GM18868 (cell line): Measurements from ENCODE around the gene SH2B3.

ENCODE experiments used
- ATAC-seq: cut with Tn5 transposase; IDR thresholded peaks from one replicate; pipeline ENCODE4 v1.9.1; 2021; ENCODE audit warnings: mild to moderate bottlenecking, moderate library complexity; ENCODE audit not compliant: unreplicated experiment

Gene SH2B3

DNA sequence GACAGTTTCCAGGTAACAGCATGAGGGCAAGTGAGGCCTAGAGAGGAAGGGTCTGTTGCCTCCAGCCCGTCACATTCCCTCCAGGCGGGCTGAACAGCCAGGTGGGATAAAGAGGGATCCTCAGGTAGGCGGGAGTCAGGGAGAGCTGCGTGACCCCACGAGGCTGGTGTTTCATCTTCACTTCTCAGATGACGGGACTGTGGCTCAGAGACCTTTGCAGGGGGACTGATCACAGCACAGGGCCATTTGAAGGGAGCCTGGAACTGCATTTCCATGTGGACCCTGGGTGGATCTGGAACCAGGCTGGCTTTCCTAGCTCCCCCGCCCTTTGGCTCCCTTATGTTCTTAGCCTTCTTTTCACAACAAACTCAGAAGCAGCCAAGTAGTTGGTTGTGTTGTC, 37.4 kb downstream of the SH2B3 start:
- no peak for ATAC-seq

- ATAC-seq, result no peak
These were observed 37.9 kb downstream of the SH2B3 start for GRCh38 chr12:111443586-111443985.

DNA sequence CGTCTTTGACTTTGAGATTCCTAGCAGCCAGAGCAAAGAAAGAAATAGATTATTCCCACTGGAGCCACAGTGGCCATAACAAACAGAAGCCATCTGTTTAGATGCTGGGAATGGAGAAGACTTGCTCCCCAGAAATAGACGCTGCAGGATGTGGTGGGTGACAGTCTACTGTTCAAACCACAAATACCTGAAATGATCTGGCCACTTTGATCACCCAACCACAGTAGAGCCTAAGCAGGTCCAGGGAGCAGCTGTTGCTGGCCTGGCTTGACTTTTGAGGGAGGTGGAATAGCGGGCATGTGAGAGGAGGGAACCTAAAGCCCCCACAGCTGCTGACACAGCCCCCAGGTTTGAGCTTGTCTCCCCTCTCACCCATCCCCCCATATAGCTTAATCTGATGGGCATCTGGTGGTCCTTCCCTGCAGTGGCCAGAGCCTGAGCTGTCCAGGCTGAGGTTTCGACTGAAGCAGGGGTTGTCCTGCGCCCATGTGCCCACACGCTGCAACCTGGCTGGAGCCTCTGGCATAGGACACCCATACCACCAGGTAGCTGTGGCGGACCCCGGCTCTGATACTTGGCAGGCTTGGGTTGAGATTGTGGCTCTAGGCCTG, 38.7 kb downstream of the SH2B3 start:
- ATAC-seq, result peak; percentile 25

DNA sequence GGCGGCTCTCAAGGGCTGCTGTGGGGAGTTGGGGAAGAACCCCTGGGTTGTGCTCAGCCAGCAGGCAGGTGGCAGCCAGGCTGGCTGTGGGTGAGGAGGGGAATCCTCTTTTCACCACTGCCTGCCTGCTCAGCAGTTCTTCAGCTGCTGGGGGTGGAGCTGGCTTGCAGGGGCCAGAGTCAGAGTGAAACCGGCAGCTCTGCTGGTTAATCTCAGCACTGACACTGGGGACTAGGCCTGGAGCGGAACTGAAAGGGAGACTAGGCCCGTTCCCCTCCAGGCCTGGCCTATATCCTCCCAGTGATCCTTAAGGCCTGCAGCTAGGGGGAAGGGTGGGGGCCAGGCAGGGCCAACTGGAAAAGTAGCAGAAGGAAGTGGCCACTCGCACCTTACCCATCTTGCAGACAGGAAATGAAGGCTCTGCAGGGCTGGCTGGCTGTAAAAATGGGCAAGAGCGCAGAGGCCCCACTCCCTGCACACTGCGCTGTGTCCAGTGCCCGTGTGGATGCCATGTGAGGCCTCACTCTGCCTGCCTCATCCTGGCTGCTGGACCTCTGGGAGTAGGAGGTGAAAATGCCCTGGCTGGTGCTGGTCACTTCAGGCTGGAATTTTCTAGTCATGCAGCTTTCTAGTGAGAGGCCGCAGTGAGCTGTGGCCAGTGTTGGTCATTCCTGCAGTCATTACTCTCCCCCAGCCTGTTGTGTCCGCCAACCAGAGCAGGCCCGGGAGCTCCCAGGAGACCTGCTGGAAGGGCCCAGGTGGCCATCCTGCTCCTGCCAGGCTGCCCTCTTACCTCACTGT, 39.4 kb downstream of the SH2B3 start:
- peak; percentile 92 for ATAC-seq

DNA sequence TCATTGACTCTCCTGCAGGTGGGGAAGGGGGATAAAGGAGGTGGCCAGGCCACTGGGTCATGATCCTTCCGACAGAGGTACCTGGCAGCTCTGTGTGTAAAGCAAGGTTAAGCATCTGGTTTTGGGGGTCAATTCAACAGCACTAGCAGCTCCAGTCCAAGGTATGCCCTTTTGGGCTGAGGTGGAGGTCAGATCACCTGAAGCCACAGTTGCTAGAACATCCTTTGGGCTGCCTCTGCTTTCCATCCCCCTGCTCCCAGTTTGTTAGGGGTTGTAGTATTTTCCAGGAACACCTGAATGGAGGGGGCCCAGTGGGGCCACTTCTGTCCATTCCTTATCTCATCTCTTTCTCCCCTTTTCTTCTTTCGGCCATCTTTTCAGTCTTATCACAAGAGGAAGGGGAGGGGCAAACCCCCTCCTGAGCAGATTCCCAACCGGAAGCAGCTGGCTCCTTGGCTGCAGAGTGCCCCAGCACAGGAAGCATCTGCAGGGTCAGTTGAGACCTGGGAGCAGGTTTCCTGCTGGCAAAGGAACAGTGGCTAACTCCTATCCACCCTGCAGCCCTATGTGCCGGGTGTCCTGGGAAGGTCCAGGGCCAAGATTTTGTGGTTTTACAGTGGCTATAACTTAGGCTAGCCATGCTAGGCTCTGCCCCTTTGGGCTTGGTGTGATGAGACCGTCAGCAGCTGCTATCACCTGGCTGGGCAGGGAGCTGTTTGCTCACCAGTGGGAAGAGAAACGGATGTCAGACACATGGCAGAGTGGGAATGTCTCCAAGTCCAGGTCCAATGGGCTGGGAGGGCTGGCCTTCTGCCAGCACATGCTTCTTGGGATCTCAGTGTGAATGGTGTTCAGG, 40.2 kb downstream of the SH2B3 start:
- ATAC-seq, result no peak

DNA sequence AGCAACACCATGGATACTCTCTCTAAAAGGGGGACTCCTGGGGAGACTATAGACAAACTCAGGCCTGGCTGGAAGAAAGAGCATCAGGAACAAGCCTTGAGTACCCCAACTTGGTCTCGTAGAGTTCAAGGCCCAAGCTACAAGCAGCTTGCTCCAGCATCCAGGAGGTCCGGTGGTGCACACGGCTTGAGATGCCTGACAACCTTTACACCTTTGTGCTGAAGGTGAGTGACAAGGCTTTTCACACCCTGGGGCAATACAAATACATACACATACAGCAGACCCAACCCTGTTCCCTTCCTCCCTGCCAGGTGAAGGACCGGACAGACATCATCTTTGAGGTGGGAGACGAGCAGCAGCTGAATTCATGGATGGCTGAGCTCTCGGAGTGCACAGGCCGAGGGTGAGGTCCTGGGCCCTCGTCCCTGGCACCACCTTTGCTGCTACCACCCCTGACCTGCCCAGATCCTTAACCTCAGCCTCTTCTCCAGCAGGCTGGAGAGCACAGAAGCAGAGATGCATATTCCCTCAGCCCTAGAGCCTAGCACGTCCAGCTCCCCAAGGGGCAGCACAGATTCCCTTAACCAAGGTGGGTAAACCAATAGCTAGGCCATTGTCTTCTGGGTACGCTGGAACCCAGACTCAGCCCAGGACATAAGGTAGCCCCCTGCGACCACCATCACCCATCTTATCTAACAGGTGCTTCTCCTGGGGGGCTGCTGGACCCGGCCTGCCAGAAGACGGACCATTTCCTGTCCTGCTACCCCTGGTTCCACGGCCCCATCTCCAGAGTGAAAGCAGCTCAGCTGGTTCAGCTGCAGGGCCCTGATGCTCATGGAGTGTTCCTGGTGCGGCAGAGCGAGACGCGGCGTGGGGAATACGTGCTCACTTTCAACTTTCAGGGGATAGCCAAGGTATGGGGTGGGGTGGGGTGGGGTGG, 41.2 kb downstream of the SH2B3 start:
- no peak for ATAC-seq

GRCh38 chr12:111447571-111448265, 42.0 kb downstream of the SH2B3 start:
- ATAC-seq, result no peak

GRCh38 chr12:111448266-111448830, 42.6 kb downstream of the SH2B3 start:
- ATAC-seq, result no peak

DNA sequence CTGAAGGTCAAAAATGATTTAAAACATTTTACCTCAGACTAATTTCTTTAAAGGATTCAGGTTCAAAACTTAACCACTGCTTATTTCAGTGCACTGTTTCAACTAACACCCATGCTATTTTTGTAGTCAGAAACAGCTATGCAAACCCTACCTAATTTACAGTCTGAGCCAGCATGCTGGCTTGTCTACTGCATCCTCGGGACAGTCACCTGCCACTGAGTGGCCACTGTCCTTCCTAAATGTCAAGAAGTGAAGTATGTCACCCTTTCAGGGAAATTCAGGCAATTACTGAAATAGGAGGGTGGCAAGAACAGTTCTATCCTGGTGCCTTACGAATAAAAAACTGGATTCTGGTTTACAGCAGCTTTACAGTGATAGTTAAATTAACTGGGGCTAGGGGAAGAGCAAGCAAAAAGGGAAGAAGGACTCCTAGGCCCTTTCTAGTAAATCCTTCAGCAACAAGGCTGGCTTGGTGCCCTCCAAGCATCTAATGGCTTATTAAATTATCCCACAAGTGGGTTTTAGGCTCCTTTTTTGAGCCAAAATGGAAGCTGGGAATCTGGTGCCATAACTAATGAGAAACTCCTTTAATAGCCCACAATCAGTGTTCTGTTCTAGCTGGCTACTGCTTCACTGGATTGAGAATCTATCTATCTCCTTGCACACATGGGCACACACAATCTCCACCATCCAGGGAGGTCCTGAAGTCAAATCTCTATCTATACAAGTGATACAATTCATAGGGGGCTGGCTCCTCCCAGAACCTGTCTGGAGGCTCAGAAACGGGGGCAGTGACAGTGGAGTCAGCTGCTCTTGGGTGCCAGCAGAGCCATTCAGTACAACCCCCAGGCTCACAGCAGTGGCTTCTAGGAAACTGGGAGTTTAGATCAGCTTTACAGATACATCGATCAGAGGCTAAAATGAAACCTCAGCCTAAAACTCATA, 43.4 kb downstream of the SH2B3 start:
- no peak for ATAC-seq

- ATAC-seq, result no peak
These were observed 45.0 kb downstream of the SH2B3 start for GRCh38 chr12:111450676-111451075.

DNA sequence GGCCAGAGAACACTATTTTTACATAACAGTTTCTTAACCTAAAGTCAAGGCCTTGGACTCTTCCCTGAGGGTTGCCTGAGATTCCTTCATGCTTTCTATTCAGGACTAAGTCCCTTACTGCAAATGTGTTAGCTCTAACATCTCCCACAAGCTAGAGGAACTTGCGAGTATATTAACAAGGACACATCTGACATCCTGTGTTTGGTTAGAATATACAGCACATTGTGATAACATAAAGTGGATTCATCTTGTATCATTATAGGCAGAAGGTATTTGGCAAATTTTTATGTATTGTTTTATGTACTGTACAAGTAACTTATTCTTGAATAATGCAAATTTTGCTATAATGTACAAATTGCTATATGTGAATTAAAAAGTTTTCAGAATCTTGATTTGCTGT, 45.5 kb downstream of the SH2B3 start:
- ATAC-seq, result no peak

DNA sequence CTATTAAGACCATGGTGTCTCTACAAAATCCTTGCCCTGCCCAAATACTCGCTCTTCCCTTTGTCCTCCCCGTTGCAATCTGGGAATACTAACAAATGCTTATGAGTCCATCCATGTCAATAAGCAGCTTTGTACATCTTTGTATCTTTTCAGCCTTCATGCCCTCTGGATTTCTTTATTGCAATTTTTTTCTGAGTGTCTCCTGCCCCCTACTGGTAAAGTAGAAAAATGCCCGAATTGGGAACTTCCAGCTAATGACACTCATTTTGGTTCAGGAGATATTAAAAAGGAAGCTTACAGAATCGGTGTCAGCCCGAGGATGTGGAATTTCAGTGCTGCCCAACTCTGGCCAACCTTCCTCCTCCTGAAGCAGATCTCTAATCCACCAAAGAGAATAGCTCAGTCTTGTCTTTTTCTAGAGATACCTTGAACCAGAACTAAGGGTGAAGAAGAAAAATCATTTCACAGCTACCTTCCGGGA, 46.0 kb downstream of the SH2B3 start:
- ATAC-seq, result no peak

GRCh38 chr12:111453071-111453989, 47.6 kb downstream of the SH2B3 start:
- no peak for ATAC-seq

DNA sequence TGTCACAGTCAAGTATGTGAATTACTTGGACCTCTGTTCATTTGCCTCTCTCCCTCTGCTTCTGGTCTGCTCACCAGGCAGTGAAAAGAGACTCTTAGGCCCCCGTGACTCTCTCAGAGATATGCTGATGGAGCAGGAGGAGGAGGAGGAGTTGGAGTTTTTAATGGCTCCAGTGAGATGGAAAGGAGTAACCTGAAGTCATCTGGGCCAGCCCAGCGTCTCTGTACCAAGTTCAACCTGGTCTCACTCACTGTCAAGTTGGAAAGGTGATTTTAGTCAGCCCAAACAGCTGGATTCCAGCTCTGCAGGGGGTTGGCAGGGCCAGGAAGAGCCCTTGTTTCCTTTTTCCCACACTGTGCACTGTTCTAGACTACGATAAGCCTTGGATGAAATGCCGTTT, 48.6 kb downstream of the SH2B3 start:
- ATAC-seq, result no peak

GRCh38 chr12:111454716-111455447, 49.2 kb downstream of the SH2B3 start:
- ATAC-seq, result no peak

GRCh38 chr12:111455448-111456320, 50.0 kb downstream of the SH2B3 start:
- no peak for ATAC-seq
